22Rv1 (cell line): Measurements from ENCODE around the gene BCL11B.

Experiments
- CTCF ChIP-seq: fragments of 450-650 bp; IDR thresholded peaks from 2 replicates; pipeline ENCODE4 v1.5.1; 2017; ENCODE audit warnings: mild to moderate bottlenecking
- ZFX ChIP-seq: fragments of 450-650 bp; IDR thresholded peaks from 2 replicates; pipeline ENCODE4 v1.6.1; 2017; ENCODE audit warnings: antibody characterized with exemption, borderline replicate concordance

GRCh38 chr14:99127651-99128167 lies 144.3 kb downstream of the BCL11B start:
- TF ChIP-seq CTCF (no peak), ZFX (no peak)
